Ascending aorta (tissue), 2 donors: ENCODE results near the gene RAB11FIP4. TPM values are rescaled to one million over a fixed set of nuclear protein-coding genes. Genes with fewer than 3 reads are reported as not detected.
A peak's percentile ranks its signal among the peaks of the same experiment; 100 is the strongest.

Experiments used
- DNase-seq, 2 donors: peaks; one replicate each; pipeline ENCODE4 v3.0.0-alpha.2; 2019; ENCODE audit warnings: low spot score in 2 of 2
- H3K27ac ChIP-seq, 2 donors: fragments of 200-600 bp; sonication (generic); one replicate each; pipeline ENCODE4 v1.5.1; 2016 to 2017; ENCODE audit warnings: mild to moderate bottlenecking in 1 of 2
- H3K27me3 ChIP-seq: fragments of 200-600 bp; sonication (generic); one replicate; pipeline ENCODE4 v1.5.1; 2017
- H3K36me3 ChIP-seq, 2 donors: fragments of 200-600 bp; sonication (generic); one replicate each; pipeline ENCODE4 v1.5.1; 2016
- H3K4me1 ChIP-seq, 2 donors: fragments of 200-600 bp; sonication (generic); one replicate each; pipeline ENCODE4 v1.5.1; 2016 to 2017; ENCODE audit warnings: mild to moderate bottlenecking in 1 of 2
- H3K4me3 ChIP-seq, 2 donors: fragments of 200-600 bp; sonication (generic); one replicate each; pipeline ENCODE4 v1.5.1; 2016 to 2017; ENCODE audit warnings: mild to moderate bottlenecking in 1 of 2
- H3K9me3 ChIP-seq, 2 donors: fragments of 200-600 bp; sonication (generic); one replicate each; pipeline ENCODE4 v1.5.1; 2016
- CTCF ChIP-seq, 3 experiments: fragments of 200-600 bp in 2 of 3; fragments of 450-650 bp in 1 of 3; sonication (generic) in 2 of 3; IDR thresholded peaks; one replicate each; pipeline ENCODE4 v1.5.1; 2016 to 2019; ENCODE audit warnings: antibody characterized with exemption in 3 of 3, mild to moderate bottlenecking in 1 of 3, moderate library complexity in 1 of 3
- intact Hi-C: fragments of 100-400 bp; cut with DNase I; formaldehyde crosslinking; loops from one replicate; pipeline ENCODE4 v1.15.1; 2023
- total RNA-seq: library from RNA; depleted of rRNA; stranded (reverse); fragments of >200 nt; gene quantifications from one replicate; pipeline ENCODE4 v1.1.0, GENCODE V29; 2016

Gene RAB11FIP4
- total RNA-seq, 1 donor from 2014 or later = 0.85 TPM

GRCh38 chr17:31586946-31587345 lies 195.5 kb downstream of the RAB11FIP4 start:
- Histone ChIP-seq H3K27ac (peak overlapping the region; percentile 75 to 82), H3K27me3 (no peaks in the 10 kb centered on the region), H3K4me3 (no peak overlapping the region), H3K9me3 (no peaks in the 10 kb centered on the region), H3K36me3 (peaks cover 0 to 14% of the 10 kb centered on the region in 2 donors), H3K4me1 (peaks cover 7 to 36% of the 10 kb centered on the region in 2 donors)
- intact Hi-C loops = no loop called here
- no peak for TF ChIP-seq CTCF (IDR thresholded peaks at IDR 0.05)
- peak in 1 of 2 donors; percentile 79 for DNase-seq

GRCh38 chr17:31587462-31587861 lies 196.0 kb downstream of the RAB11FIP4 start:
- Histone ChIP-seq H3K9me3 (no peaks in the 10 kb centered on the region), H3K4me3 (no peak overlapping the region), H3K4me1 (peaks cover 4 to 30% of the 10 kb centered on the region in 2 donors), H3K36me3 (peaks cover 0 to 19% of the 10 kb centered on the region in 2 donors), H3K27me3 (no peaks in the 10 kb centered on the region), H3K27ac (peak overlapping the region; percentile 75 to 82)
- intact Hi-C loops = no loop called here
- TF ChIP-seq CTCF (IDR thresholded peaks at IDR 0.05) = no peak
- DNase-seq = no peak

Other genes with a start within 250 kb of the RAB11FIP4 start
- gene OMG, start 94.4 kb upstream of the RAB11FIP4 start, total RNA-seq = not detected
- 0.85 TPM for gene EVI2B, start 77.6 kb upstream of the RAB11FIP4 start, total RNA-seq
- gene EVI2A, start 70.1 kb upstream of the RAB11FIP4 start, total RNA-seq = 7.5 TPM